ENCODE results near the gene PTPRT.

DNA sequence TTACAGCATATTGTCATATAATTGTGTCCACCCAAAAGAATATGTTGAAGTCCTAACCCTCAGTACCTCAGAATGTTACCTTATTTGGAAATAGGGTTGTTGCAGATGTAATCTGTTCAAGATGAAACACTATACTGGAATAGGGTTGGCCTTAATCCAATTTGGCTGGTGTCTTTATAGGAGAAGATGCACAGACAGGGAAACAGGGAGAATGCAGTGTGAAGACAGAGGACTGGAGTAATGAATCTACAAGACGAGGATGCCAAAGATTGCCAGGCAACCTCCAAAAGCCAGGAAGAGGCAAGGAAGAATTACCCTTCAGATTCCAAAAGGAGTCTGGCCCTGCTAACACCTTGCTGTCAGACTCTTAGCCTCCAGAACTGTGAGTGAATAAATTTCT, 482.9 kb downstream of the PTPRT start:
- TF ChIP-seq, protein P1, sequence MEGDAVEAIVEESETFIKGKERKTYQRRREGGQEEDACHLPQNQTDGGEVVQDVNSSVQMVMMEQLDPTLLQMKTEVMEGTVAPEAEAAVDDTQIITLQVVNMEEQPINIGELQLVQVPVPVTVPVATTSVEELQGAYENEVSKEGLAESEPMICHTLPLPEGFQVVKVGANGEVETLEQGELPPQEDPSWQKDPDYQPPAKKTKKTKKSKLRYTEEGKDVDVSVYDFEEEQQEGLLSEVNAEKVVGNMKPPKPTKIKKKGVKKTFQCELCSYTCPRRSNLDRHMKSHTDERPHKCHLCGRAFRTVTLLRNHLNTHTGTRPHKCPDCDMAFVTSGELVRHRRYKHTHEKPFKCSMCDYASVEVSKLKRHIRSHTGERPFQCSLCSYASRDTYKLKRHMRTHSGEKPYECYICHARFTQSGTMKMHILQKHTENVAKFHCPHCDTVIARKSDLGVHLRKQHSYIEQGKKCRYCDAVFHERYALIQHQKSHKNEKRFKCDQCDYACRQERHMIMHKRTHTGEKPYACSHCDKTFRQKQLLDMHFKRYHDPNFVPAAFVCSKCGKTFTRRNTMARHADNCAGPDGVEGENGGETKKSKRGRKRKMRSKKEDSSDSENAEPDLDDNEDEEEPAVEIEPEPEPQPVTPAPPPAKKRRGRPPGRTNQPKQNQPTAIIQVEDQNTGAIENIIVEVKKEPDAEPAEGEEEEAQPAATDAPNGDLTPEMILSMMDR (CRISPR knock-in tag; IDR thresholded peaks at IDR 0.05): no peak
- TF ChIP-seq, protein P2, sequence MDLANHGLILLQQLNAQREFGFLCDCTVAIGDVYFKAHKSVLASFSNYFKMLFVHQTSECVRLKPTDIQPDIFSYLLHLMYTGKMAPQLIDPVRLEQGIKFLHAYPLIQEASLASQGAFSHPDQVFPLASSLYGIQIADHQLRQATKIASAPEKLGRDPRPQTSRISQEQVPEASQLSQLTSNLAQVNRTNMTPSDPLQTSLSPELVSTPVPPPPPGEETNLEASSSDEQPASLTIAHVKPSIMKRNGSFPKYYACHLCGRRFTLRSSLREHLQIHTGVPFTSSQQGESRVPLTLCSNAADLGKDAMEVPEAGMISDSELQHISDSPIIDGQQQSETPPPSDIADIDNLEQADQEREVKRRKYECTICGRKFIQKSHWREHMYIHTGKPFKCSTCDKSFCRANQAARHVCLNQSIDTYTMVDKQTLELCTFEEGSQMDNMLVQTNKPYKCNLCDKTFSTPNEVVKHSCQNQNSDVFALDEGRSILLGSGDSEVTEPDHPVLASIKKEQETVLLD (CRISPR knock-in tag; IDR thresholded peaks at IDR 0.05; ENCODE audit: low read depth): no peak
- TF ChIP-seq KMT2A (CRISPR knock-in tag; IDR thresholded peaks at IDR 0.05): no peak
- no peak for TF ChIP-seq POLR2A (IDR thresholded peaks at IDR 0.05; ENCODE audit: insufficient read depth in 1 of 2, low read depth in 2 of 2, low read length in 2 of 2)
- TF ChIP-seq EP300 (IDR thresholded peaks at IDR 0.05; ENCODE audit: low read depth in 2 of 2, low read length in 2 of 2): no peak
- no peak for TF ChIP-seq EP300 (CRISPR knock-in tag; IDR thresholded peaks at IDR 0.05; ENCODE audit: borderline replicate concordance)
- no peak for TF ChIP-seq BHLHE40 (IDR thresholded peaks at IDR 0.05; ENCODE audit: low read length)
- TF ChIP-seq ATAD3A (CRISPR knock-in tag; IDR thresholded peaks at IDR 0.05): no peak
- TF ChIP-seq, protein P3, sequence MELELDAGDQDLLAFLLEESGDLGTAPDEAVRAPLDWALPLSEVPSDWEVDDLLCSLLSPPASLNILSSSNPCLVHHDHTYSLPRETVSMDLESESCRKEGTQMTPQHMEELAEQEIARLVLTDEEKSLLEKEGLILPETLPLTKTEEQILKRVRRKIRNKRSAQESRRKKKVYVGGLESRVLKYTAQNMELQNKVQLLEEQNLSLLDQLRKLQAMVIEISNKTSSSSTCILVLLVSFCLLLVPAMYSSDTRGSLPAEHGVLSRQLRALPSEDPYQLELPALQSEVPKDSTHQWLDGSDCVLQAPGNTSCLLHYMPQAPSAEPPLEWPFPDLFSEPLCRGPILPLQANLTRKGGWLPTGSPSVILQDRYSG (CRISPR knock-in tag; IDR thresholded peaks at IDR 0.05): no peak
- no peak for TF ChIP-seq ZZZ3 (CRISPR knock-in tag; IDR thresholded peaks at IDR 0.05; ENCODE audit: borderline replicate concordance)
- TF ChIP-seq ZFP36 (IDR thresholded peaks at IDR 0.05; ENCODE audit: borderline replicate concordance, low read depth, low read length, partially characterized antibody): no peak
- no peak for TF ChIP-seq POLR2AphosphoS5 (IDR thresholded peaks at IDR 0.05; ENCODE audit: low read depth, low read length)
- no peak for TF ChIP-seq ZBTB42 (CRISPR knock-in tag; IDR thresholded peaks at IDR 0.05)
- no peak for TF ChIP-seq BCL6 (CRISPR knock-in tag; IDR thresholded peaks at IDR 0.05)
